Activated T-helper 2 cell treated with anti-CD3 and anti-CD28 coated beads, Interferon-gamma antibody, Interleukin-2, Interleukin-4, amounts not matched to agents 10 μg/mL and 5 μg/mL and 100 μg/mL, durations not matched to agents 14 hours and 24 hours and 36 hours (primary cell): ENCODE data around the gene ERVFRD-1. TPM values are rescaled to one million over a fixed set of nuclear protein-coding genes. Genes with fewer than 3 reads are reported as not detected.

Experiments used
- DNase-seq: peaks from one replicate; pipeline ENCODE4 v3.0.0; 2021; ENCODE audit warnings: low spot score
- H3K27ac Mint-ChIP-seq: one replicate; pipeline ENCODE4 v1.8.0; 2021; ENCODE audit warnings: mixed read lengths
- H3K27me3 Mint-ChIP-seq: one replicate; pipeline ENCODE4 v1.8.0; 2021; ENCODE audit warnings: low read depth, mixed read lengths
- H3K36me3 Mint-ChIP-seq: one replicate; pipeline ENCODE4 v1.8.0; 2021; ENCODE audit warnings: low read depth, mixed read lengths
- H3K4me1 Mint-ChIP-seq: one replicate; pipeline ENCODE4 v1.8.0; 2021; ENCODE audit warnings: low read depth, mixed read lengths
- H3K4me3 Mint-ChIP-seq: one replicate; pipeline ENCODE4 v1.8.0; 2021; ENCODE audit warnings: low read depth, mild to moderate bottlenecking, moderate library complexity, mixed read lengths
- H3K9me3 Mint-ChIP-seq: one replicate; pipeline ENCODE4 v1.8.0; 2021; ENCODE audit warnings: mixed read lengths
- intact Hi-C: fragments of 100-400 bp; cut with micrococcal nuclease; formaldehyde crosslinking; loops from one replicate; pipeline ENCODE4 v1.15.1; 2023
- total RNA-seq: library from RNA; stranded (reverse); gene quantifications from 2 replicates; pipeline ENCODE4 v1.2.3, GENCODE V29; 2022

Gene ERVFRD-1
- total RNA-seq, 1 donor from 2014 or later, result not detected

GRCh38 chr6:11053307-11053706, 58.2 kb downstream of the ERVFRD-1 start:
- no peak overlapping the region for H3K4me3 Mint-ChIP-seq
- intact Hi-C loops, result no loop called here
- no peaks in the 10 kb centered on the region for H3K4me1 Mint-ChIP-seq
- DNase-seq, result no peak
- H3K9me3 Mint-ChIP-seq, result no peaks in the 10 kb centered on the region
- H3K27me3 Mint-ChIP-seq, result peaks cover 17% of the 10 kb centered on the region
- H3K36me3 Mint-ChIP-seq, result no peaks in the 10 kb centered on the region
- no peak overlapping the region for H3K27ac Mint-ChIP-seq

Other genes starting within 250 kb of the ERVFRD-1 start
- gene GCM2, start 229.7 kb downstream of the ERVFRD-1 start, total RNA-seq, result not detected in 2 replicates
- gene SYCP2L, start 224.7 kb downstream of the ERVFRD-1 start, total RNA-seq, result 0.11 and 0.23 TPM in 2 replicates
- gene ELOVL2, start 67.4 kb downstream of the ERVFRD-1 start, total RNA-seq, result not detected in 2 replicates
- gene SMIM13, start 17.9 kb downstream of the ERVFRD-1 start, total RNA-seq, result 12.2 and 12.3 TPM in 2 replicates
- 34.5 and 35.0 TPM in 2 replicates for gene NEDD9, start 120.9 kb upstream of the ERVFRD-1 start, total RNA-seq